PC-3 (cell line): ENCODE measurements around the gene XK. TPM values are rescaled to one million over a fixed set of nuclear protein-coding genes. Genes with fewer than 3 reads are reported as not detected.

Experiments used
- ATAC-seq: fragments of 200-7000 bp; cut with Tn5 transposase; 2 replicates; pipeline ENCODE4 v1.9.1; 2020; ENCODE audit warnings: mild to moderate bottlenecking, moderate library complexity
- BruUV-seq: library from RNA; stranded (reverse); fragments of 400-500 nt; replicated peaks from 2 replicates; lab custom pipeline; 2021; lab: Mats Ljungman, UMichigan
- CTCF ChIA-PET: fragments of 300-600 bp; sonication (Branson Sonifier 250); formaldehyde crosslinking; loops from one replicate; lab custom pipeline; 2022; ENCODE audit warnings: antibody characterized with exemption; lab: Charles Lee
- POLR2A ChIA-PET: fragments of 300-600 bp; sonication (Branson Sonifier 250); formaldehyde crosslinking; loops from one replicate; lab custom pipeline; 2022; ENCODE audit warnings: antibody characterized with exemption; ENCODE audit not compliant: unreplicated experiment; lab: Charles Lee
- DNase-seq: peaks from one replicate; pipeline ENCODE4 v3.0.0-alpha.2; 2015
- H2AFZ ChIP-seq: fragments of 300-600 bp; sonication (generic); 2 replicates; pipeline ENCODE4 v1.6.0; 2016; ENCODE audit warnings: antibody characterized with exemption, low read length
- H3F3A ChIP-seq: fragments of 300-600 bp; sonication (generic); one replicate; pipeline ENCODE4 v1.6.0; 2017; ENCODE audit warnings: antibody characterized with exemption, low read length, control low read depth, mild to moderate bottlenecking; ENCODE audit not compliant: unreplicated experiment
- H3K27ac ChIP-seq: fragments of 300-600 bp; sonication (generic); 2 replicates; pipeline ENCODE4 v1.5.1; 2016; ENCODE audit warnings: mild to moderate bottlenecking, low read length
- H3K27me3 ChIP-seq: fragments of 300-600 bp; sonication (generic); 2 replicates; pipeline ENCODE4 v1.6.1; 2016; ENCODE audit warnings: low read length, mixed read lengths
- H3K36me3 ChIP-seq: fragments of 300-600 bp; sonication (generic); 2 replicates; pipeline ENCODE4 v1.6.1; 2016; ENCODE audit warnings: low read depth, mixed run types, low read length, mixed read lengths
- H3K4me1 ChIP-seq: fragments of 300-600 bp; sonication (generic); 2 replicates; pipeline ENCODE4 v1.5.1; 2016; ENCODE audit warnings: low read length; ENCODE audit not compliant: insufficient read depth
- H3K4me2 ChIP-seq: fragments of 300-600 bp; sonication (generic); 2 replicates; pipeline ENCODE4 v1.6.0; 2016; ENCODE audit warnings: low read length
- H3K4me3 ChIP-seq: fragments of 300-600 bp; sonication (generic); 2 replicates; pipeline ENCODE4 v1.5.1; 2016; ENCODE audit warnings: mild to moderate bottlenecking, low read length, mixed read lengths
- H3K79me2 ChIP-seq: fragments of 300-600 bp; sonication (generic); 2 replicates; pipeline ENCODE4 v1.6.1; 2017; ENCODE audit warnings: low read length, mixed read lengths
- H3K9ac ChIP-seq: fragments of 300-600 bp; sonication (generic); 2 replicates; pipeline ENCODE4 v1.6.0; 2016; ENCODE audit warnings: mild to moderate bottlenecking, low read length
- H3K9me2 ChIP-seq: fragments of 300-600 bp; sonication (generic); replicated peaks from 2 replicates; pipeline ENCODE4 v1.6.1; 2016; ENCODE audit warnings: mixed run types, low read length, mixed read lengths
- H3K9me3 ChIP-seq: fragments of 300-600 bp; sonication (generic); 2 replicates; pipeline ENCODE4 v1.6.1; 2016; ENCODE audit warnings: low read length, mixed read lengths
- H4K20me1 ChIP-seq: fragments of 300-600 bp; sonication (generic); 2 replicates; pipeline ENCODE4 v1.6.1; 2016; ENCODE audit warnings: low read length, mixed read lengths
- CTCF ChIP-seq: fragments of 300-600 bp; sonication (generic); conservative IDR thresholded peaks from 2 replicates; pipeline ENCODE4 v1.5.1; 2017; ENCODE audit warnings: antibody characterized with exemption, low read depth, mild to moderate bottlenecking, low read length
- EZH2 ChIP-seq: fragments of 300-600 bp; sonication (generic); IDR thresholded peaks from one replicate; pipeline ENCODE4 v1.6.1; 2017; ENCODE audit warnings: antibody characterized with exemption, mild to moderate bottlenecking, low read length; ENCODE audit not compliant: unreplicated experiment
- EZH2phosphoT487 ChIP-seq: fragments of 300-600 bp; sonication (generic); IDR thresholded peaks from 2 replicates; pipeline ENCODE4 v1.6.1; 2018; ENCODE audit warnings: mild to moderate bottlenecking, antibody characterized with exemption, low read length, borderline replicate concordance
- intact Hi-C: fragments of 100-400 bp; cut with micrococcal nuclease; formaldehyde crosslinking; loops from 2 replicates; pipeline ENCODE4 v1.9.0; 2023
- total RNA-seq: library from RNA; depleted of rRNA; stranded (reverse); fragments of >200 nt; gene quantifications from 2 replicates; pipeline ENCODE4 v1.2.3, GENCODE V29; 2014

The XK gene
- total RNA-seq, 1 experiment from 2014 or later: 8.0 TPM

- no peaks in the 10 kb centered on the region for H3K4me1 ChIP-seq
- H3K79me2 ChIP-seq: no peaks in the 10 kb centered on the region
- H3K27ac ChIP-seq: no peak overlapping the region
- H2AFZ ChIP-seq: no peak overlapping the region
- CTCF ChIA-PET: no interaction called here
- POLR2A ChIA-PET: no interaction called here
- H3K9me2 ChIP-seq: no peaks in the 10 kb centered on the region
- no peaks in the 10 kb centered on the region for H3K27me3 ChIP-seq
- no peak overlapping the region for H3K4me3 ChIP-seq
- H3K9me3 ChIP-seq: no peaks in the 10 kb centered on the region
- DNase-seq (no peak), ATAC-seq (no peak)
- intact Hi-C loops: no loop called here
- H4K20me1 ChIP-seq: no peaks in the 10 kb centered on the region
- no peaks in the 10 kb centered on the region for H3K36me3 ChIP-seq
- H3F3A ChIP-seq: no peaks in the 10 kb centered on the region
- no peak overlapping the region for H3K9ac ChIP-seq
- BruUV-seq: no TSS peak
- no peak for TF ChIP-seq EZH2phosphoT487
- no peak for TF ChIP-seq CTCF
- no peak for TF ChIP-seq EZH2
- H3K4me2 ChIP-seq: no peak overlapping the region
These were observed 32.1 kb downstream of the XK start for GRCh38 chrX:37717708-37718107.

GRCh38 chrX:37722595-37722994, 37.0 kb downstream of the XK start:
- no peaks in the 10 kb centered on the region for H3K79me2 ChIP-seq
- no peaks in the 10 kb centered on the region for H3F3A ChIP-seq
- no peaks in the 10 kb centered on the region for H3K4me1 ChIP-seq
- no peak for ATAC-seq
- no peak overlapping the region for H3K4me3 ChIP-seq
- no peak overlapping the region for H3K4me2 ChIP-seq
- no peak overlapping the region for H3K27ac ChIP-seq
- no peaks in the 10 kb centered on the region for H3K9me3 ChIP-seq
- DNase-seq: no peak
- no peaks in the 10 kb centered on the region for H3K27me3 ChIP-seq
- no peaks in the 10 kb centered on the region for H3K36me3 ChIP-seq
- no peaks in the 10 kb centered on the region for H3K9me2 ChIP-seq
- H2AFZ ChIP-seq: no peak overlapping the region
- H4K20me1 ChIP-seq: no peaks in the 10 kb centered on the region
- intact Hi-C loops: no loop called here
- TF ChIP-seq EZH2 (no peak), EZH2phosphoT487 (no peak), CTCF (no peak)
- CTCF ChIA-PET: no interaction called here
- no TSS peak for BruUV-seq
- H3K9ac ChIP-seq: no peak overlapping the region
- POLR2A ChIA-PET: no interaction called here

- Histone ChIP-seq H2AFZ (no peak overlapping the region), H3K9ac (no peak overlapping the region), H3K36me3 (no peaks in the 10 kb centered on the region), H3F3A (no peaks in the 10 kb centered on the region), H3K4me3 (no peak overlapping the region), H3K9me3 (no peaks in the 10 kb centered on the region), H3K79me2 (no peaks in the 10 kb centered on the region), H3K27ac (no peak overlapping the region), H4K20me1 (no peaks in the 10 kb centered on the region), H3K4me1 (no peaks in the 10 kb centered on the region), H3K4me2 (no peak overlapping the region), H3K9me2 (no peaks in the 10 kb centered on the region), H3K27me3 (no peaks in the 10 kb centered on the region)
- POLR2A ChIA-PET: no interaction called here
- TF ChIP-seq CTCF (no peak), EZH2 (no peak), EZH2phosphoT487 (no peak)
- BruUV-seq: no TSS peak
- intact Hi-C loops: no loop called here
- CTCF ChIA-PET: no interaction called here
- ATAC-seq: no peak
- no peak for DNase-seq
These were observed 40.8 kb downstream of the XK start for GRCh38 chrX:37726346-37726745.
